ENCODE results near the gene VPS33A. TPM values are rescaled to one million over a fixed set of nuclear protein-coding genes. Genes with fewer than 3 reads are reported as not detected.
A peak's percentile ranks its signal among the peaks of the same experiment; 100 is the strongest.

VPS33A gene
- total and polyA plus RNA-seq, 10 of the 15 experiments (the other 5 are each of a cell fraction or from before 2014, with no cell fraction given), result 7.7 to 33.6 (median 21.6) TPM

- ATAC-seq, result no peak
- TF ChIP-seq SMAD5 (IDR thresholded peaks at IDR 0.05; ENCODE audit: low read depth) (no peak), SMC3 (IDR thresholded peaks at IDR 0.05; ENCODE audit: borderline replicate concordance, low read length) (no peak), PBX3 (IDR thresholded peaks at IDR 0.05; ENCODE audit: insufficient replicate concordance, low read depth, low read length) (no peak)
- H3K4me3 ChIP-seq, result no peak overlapping the region
- SMC1A ChIA-PET (ENCODE audit: uncharacterized antibody, unreplicated experiment), result no interaction called here
- no peaks in the 10 kb centered on the region for H3K36me3 ChIP-seq (ENCODE audit: control insufficient read depth in 2 of 2, insufficient read depth in 2 of 2, low read length in 1 of 2)
- no peak for FAIRE-seq
- intact Hi-C loops (cut with micrococcal nuclease; ENCODE audit: unreplicated experiment) (no loop called here), in situ Hi-C loops (cut with MboI) (no loop called here)
- H3K27me3 ChIP-seq (replicated peaks in 1 of 2; ENCODE audit: control insufficient read depth in 2 of 2, insufficient read depth in 2 of 2, low read length in 1 of 2), result peaks cover 0 to 5% of the 10 kb centered on the region in 2 experiments; a peak in 3 of 4 replicates
- no peak overlapping the region for H2AFZ ChIP-seq (ENCODE audit: control insufficient read depth, low read depth, low read length)
- RAD21 ChIA-PET (ENCODE audit: unreplicated experiment), result no interaction called here
- H3K9ac ChIP-seq (ENCODE audit: control insufficient read depth, insufficient read depth, low read length), result no peak overlapping the region
- CTCF ChIA-PET, result interaction anchor here (1.1 kb wide), 1 partner anchor 15 kb away, joined by 3 read pairs; no protein-coding TSS in a partner anchor
- BruUV-seq (replicated peaks), result no TSS peak
- H4K20me1 ChIP-seq (ENCODE audit: control insufficient read depth, insufficient read depth), result no peaks in the 10 kb centered on the region; the same call in 1 of the 2 replicates
- H3K27ac ChIP-seq (ENCODE audit: control insufficient read depth, insufficient read depth), result no peak overlapping the region
- H3K9me3 ChIP-seq (replicated peaks; ENCODE audit: control insufficient read depth, insufficient read depth, low read length), result no peaks in the 10 kb centered on the region; the same call in 2 of the 3 replicates
- 65% methylated on average over 5 of the region's 5 CpGs for WGBS (ENCODE audit: insufficient coverage, insufficient replicate concordance, low lambda C conversion rate, missing lambda C conversion rate)
- no peak for DNase-seq (ENCODE audit: low read depth, low spot score)
- no peaks in the 10 kb centered on the region for H3K4me1 ChIP-seq (ENCODE audit: control insufficient read depth, insufficient read depth, low read length)
- POLR2A ChIA-PET, result no interaction called here
- no peak overlapping the region for H3K4me2 ChIP-seq (ENCODE audit: control insufficient read depth, insufficient read depth)
- H3K79me2 ChIP-seq (ENCODE audit: control insufficient read depth, insufficient read depth, low read length), result no peaks in the 10 kb centered on the region
These were observed 64.9 kb downstream of the VPS33A start for GRCh38 chr12:122201381-122201780.

- in situ Hi-C loops (cut with MboI) (no loop called here), intact Hi-C loops (cut with micrococcal nuclease; ENCODE audit: unreplicated experiment) (no loop called here)
- no TSS peak for BruUV-seq (replicated peaks)
- H3K79me2 ChIP-seq (ENCODE audit: control insufficient read depth, insufficient read depth, low read length), result no peaks in the 10 kb centered on the region
- H3K27me3 ChIP-seq (replicated peaks in 1 of 2; ENCODE audit: control insufficient read depth in 2 of 2, insufficient read depth in 2 of 2, low read length in 1 of 2), result peaks cover 0 to 5% of the 10 kb centered on the region in 2 experiments; a peak in 3 of 4 replicates
- no peak overlapping the region for H3K4me3 ChIP-seq
- no peak overlapping the region for H3K9ac ChIP-seq (ENCODE audit: control insufficient read depth, insufficient read depth, low read length)
- H2AFZ ChIP-seq (ENCODE audit: control insufficient read depth, low read depth, low read length), result no peak overlapping the region
- SMC1A ChIA-PET (ENCODE audit: uncharacterized antibody, unreplicated experiment), result no interaction called here
- no peak overlapping the region for H3K27ac ChIP-seq (ENCODE audit: control insufficient read depth, insufficient read depth)
- POLR2A ChIA-PET, result no interaction called here
- no peaks in the 10 kb centered on the region for H3K4me1 ChIP-seq (ENCODE audit: control insufficient read depth, insufficient read depth, low read length)
- RAD21 ChIA-PET (ENCODE audit: unreplicated experiment), result no interaction called here
- no peaks in the 10 kb centered on the region; the same call in 1 of the 2 replicates for H4K20me1 ChIP-seq (ENCODE audit: control insufficient read depth, insufficient read depth)
- H3K4me2 ChIP-seq (ENCODE audit: control insufficient read depth, insufficient read depth), result no peak overlapping the region
- FAIRE-seq, result no peak
- H3K9me3 ChIP-seq (replicated peaks; ENCODE audit: control insufficient read depth, insufficient read depth, low read length), result no peaks in the 10 kb centered on the region; the same call in 2 of the 3 replicates
- no peak for ATAC-seq
- WGBS (ENCODE audit: insufficient coverage, insufficient replicate concordance, low lambda C conversion rate, missing lambda C conversion rate), result 42% methylated on average over 24 of the region's 24 CpGs
- no peaks in the 10 kb centered on the region for H3K36me3 ChIP-seq (ENCODE audit: control insufficient read depth in 2 of 2, insufficient read depth in 2 of 2, low read length in 1 of 2)
- CTCF ChIA-PET, result no interaction called here
- no peak for DNase-seq (ENCODE audit: low read depth, low spot score)
- TF ChIP-seq NR2C2 (IDR thresholded peaks at IDR 0.05; ENCODE audit: borderline replicate concordance, control insufficient read depth, insufficient read length, low read depth) (no peak), CTCF (IDR thresholded peaks at IDR 0.05 in 2 of 3, conservative IDR thresholded peaks at IDR 0.05 in 1 of 3; ENCODE audit: control insufficient read depth in 2 of 3, extremely low read depth in 1 of 3, insufficient read depth in 1 of 3, low read depth in 3 of 3, low read length in 3 of 3) (0 out of 6 replicates have a peak, but pooled peaks of 1 of the 3 experiments have one; percentile 1), PKNOX1 (IDR thresholded peaks at IDR 0.05) (no peak), BHLHE40 (IDR thresholded peaks at IDR 0.05; ENCODE audit: borderline replicate concordance in 1 of 2, low read depth in 2 of 2, low read length in 1 of 2) (peak in 1 of 2 experiments; percentile 20; a peak in 1 of 4 replicates), SREBF2 (IDR thresholded peaks at IDR 0.05; ENCODE audit: low read length) (no peak)
These were observed 65.6 kb downstream of the VPS33A start for GRCh38 chr12:122200541-122201175.
